ENCODE data around the gene SNX5. TPM values are rescaled to one million over a fixed set of nuclear protein-coding genes. Genes with fewer than 3 reads are reported as not detected.

The SNX5 gene
- total RNA-seq, 1 donor: 93.7 TPM

Small RNA genes within 50 kb of the gene (small RNA-seq; reads per million reads assigned to genes)
- gene RNU6-192P: not detected
- 768 reads per million, percentile 99 among the genes with 10 or more reads in this experiment for gene SNORD17

Other genes with a start within 250 kb of the SNX5 start
- 8.3 and 13.6 TPM in 2 replicates for gene MGME1, start 224 bp upstream of the SNX5 start, total RNA-seq
- gene OVOL2, start 89.1 kb upstream of the SNX5 start, total RNA-seq: not detected in 2 replicates
- gene KAT14, start 169.1 kb upstream of the SNX5 start, total RNA-seq: 17.4 and 20.6 TPM in 2 replicates
- gene PET117, start 169.1 kb upstream of the SNX5 start, total RNA-seq: 12.1 and 13.4 TPM in 2 replicates